Mammary epithelial cell (primary cell): ENCODE measurements around the gene FADS6.

Experiments
- EZH2 ChIP-seq: IDR thresholded peaks from 2 replicates; pipeline ENCODE4 v1.6.1; 2012; ENCODE audit warnings: low read length, inconsistent platforms, borderline replicate concordance
- TF ChIP-seq, protein P1 (sequence below), 2 donors: IDR thresholded peaks in 1 of 2; conservative IDR thresholded peaks in 1 of 2; 2 replicates each; pipeline ENCODE4 v1.5.1; 2011 to 2012; ENCODE audit warnings: inconsistent platforms in 2 of 2, low read length in 2 of 2, mild to moderate bottlenecking in 2 of 2, control low read depth in 1 of 2, low read depth in 1 of 2; ENCODE audit not compliant: insufficient read depth in 1 of 2; ENCODE audit errors: extremely low read depth in 1 of 2

DNA sequence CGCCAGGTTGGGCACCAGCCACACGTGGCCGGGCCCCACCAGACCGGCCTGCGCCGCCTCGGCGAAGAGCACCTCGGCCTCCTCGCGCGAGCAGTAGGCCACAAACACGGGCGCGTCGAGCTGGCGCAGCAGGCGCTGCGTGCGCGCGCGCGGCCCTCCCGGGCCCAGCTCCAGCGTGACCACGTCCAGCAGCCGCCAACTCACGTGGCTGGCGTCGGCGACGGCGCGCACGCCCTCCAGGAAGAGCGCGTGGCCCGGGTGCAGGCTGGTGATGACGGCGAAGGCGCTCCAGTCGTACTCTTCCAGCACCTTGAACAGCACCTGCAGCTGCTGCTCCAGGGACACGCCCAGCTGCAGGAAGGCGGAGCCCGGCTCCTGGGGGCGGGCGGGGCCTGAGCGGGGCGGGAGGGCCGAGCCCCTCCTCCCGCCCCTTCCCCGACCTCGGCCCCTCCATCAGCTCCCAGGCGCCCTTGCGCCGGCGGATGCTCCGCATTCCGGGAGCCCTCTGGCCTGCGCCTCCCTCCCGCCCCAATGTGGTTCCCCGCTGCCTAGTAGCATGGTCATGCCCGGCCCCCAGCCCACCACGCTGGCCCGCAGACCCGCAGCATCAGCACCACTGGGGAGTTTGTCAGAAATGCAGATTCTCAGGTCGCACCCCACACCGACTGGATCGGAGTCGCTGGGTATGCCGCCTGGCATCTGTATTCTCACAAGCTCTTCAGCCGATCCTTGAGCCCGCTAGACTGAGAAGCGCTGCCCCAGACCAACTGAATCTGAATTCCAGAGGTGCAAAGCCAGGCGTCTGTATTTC, 41.0 kb downstream of the FADS6 start:
- TF ChIP-seq, protein P1, sequence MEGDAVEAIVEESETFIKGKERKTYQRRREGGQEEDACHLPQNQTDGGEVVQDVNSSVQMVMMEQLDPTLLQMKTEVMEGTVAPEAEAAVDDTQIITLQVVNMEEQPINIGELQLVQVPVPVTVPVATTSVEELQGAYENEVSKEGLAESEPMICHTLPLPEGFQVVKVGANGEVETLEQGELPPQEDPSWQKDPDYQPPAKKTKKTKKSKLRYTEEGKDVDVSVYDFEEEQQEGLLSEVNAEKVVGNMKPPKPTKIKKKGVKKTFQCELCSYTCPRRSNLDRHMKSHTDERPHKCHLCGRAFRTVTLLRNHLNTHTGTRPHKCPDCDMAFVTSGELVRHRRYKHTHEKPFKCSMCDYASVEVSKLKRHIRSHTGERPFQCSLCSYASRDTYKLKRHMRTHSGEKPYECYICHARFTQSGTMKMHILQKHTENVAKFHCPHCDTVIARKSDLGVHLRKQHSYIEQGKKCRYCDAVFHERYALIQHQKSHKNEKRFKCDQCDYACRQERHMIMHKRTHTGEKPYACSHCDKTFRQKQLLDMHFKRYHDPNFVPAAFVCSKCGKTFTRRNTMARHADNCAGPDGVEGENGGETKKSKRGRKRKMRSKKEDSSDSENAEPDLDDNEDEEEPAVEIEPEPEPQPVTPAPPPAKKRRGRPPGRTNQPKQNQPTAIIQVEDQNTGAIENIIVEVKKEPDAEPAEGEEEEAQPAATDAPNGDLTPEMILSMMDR (conservative IDR thresholded peaks at IDR 0.05 in 1 of 2, IDR thresholded peaks at IDR 0.05 in 1 of 2; ENCODE audit: extremely low read depth in 1 of 2, insufficient read depth in 1 of 2, low read depth in 1 of 2, low read length in 2 of 2), result no peak
- no peak for TF ChIP-seq EZH2
